Kidney tubule cell (primary cell): ENCODE measurements around the gene NCF2.

Source experiments
- DNase-seq: peaks from one replicate; pipeline ENCODE4 v3.0.0-alpha.2; 2018; ENCODE audit warnings: low spot score

NCF2 gene

GRCh38 chr1:183611021-183611420, 20.8 kb upstream of the NCF2 start:
- DNase-seq: no peak

- DNase-seq: peak; percentile 60
Measured at GRCh38 chr1:183609759-183610452, 19.6 kb upstream of the NCF2 start.

- peak; percentile 87 for DNase-seq
Measured at GRCh38 chr1:183609313-183609712, 19.1 kb upstream of the NCF2 start.

GRCh38 chr1:183607322-183607980, 17.2 kb upstream of the NCF2 start:
- DNase-seq: peak; percentile 23

GRCh38 chr1:183605904-183606303, 15.6 kb upstream of the NCF2 start:
- no peak for DNase-seq

- DNase-seq: no peak
Measured at GRCh38 chr1:183604815-183605214, 14.6 kb upstream of the NCF2 start.

- DNase-seq: peak; percentile 53
Measured at GRCh38 chr1:183604038-183604808, 14.0 kb upstream of the NCF2 start.

GRCh38 chr1:183602510-183602909, 12.3 kb upstream of the NCF2 start:
- no peak for DNase-seq

GRCh38 chr1:183600634-183601033, 10.4 kb upstream of the NCF2 start:
- DNase-seq: no peak

GRCh38 chr1:183600136-183600535, 9.9 kb upstream of the NCF2 start:
- peak; percentile 71 for DNase-seq

GRCh38 chr1:183598386-183598785, 8.1 kb upstream of the NCF2 start:
- DNase-seq: no peak

GRCh38 chr1:183597656-183598347, 7.5 kb upstream of the NCF2 start:
- no peak for DNase-seq

- no peak for DNase-seq
Measured at GRCh38 chr1:183596500-183596899, 6.2 kb upstream of the NCF2 start.

GRCh38 chr1:183595537-183595936, 5.3 kb upstream of the NCF2 start:
- no peak for DNase-seq

GRCh38 chr1:183593356-183593755, 3.1 kb upstream of the NCF2 start:
- no peak for DNase-seq

GRCh38 chr1:183592733-183593132, 2.5 kb upstream of the NCF2 start:
- DNase-seq: no peak

- no peak for DNase-seq
Measured at GRCh38 chr1:183589874-183590243, 400 bp downstream of the NCF2 start.

- DNase-seq: no peak
Measured at GRCh38 chr1:183589384-183589783, 875 bp downstream of the NCF2 start.

- DNase-seq: no peak
Measured at GRCh38 chr1:183588827-183589226, 1.4 kb downstream of the NCF2 start.

GRCh38 chr1:183586926-183587325, 3.3 kb downstream of the NCF2 start:
- no peak for DNase-seq

GRCh38 chr1:183586455-183586854, 3.8 kb downstream of the NCF2 start:
- no peak for DNase-seq

GRCh38 chr1:183585038-183585437, 5.2 kb downstream of the NCF2 start:
- DNase-seq: no peak

- DNase-seq: no peak
Measured at GRCh38 chr1:183584147-183584546, 6.1 kb downstream of the NCF2 start.
